Measurements from ENCODE around the gene WDFY4.

The WDFY4 gene

DNA sequence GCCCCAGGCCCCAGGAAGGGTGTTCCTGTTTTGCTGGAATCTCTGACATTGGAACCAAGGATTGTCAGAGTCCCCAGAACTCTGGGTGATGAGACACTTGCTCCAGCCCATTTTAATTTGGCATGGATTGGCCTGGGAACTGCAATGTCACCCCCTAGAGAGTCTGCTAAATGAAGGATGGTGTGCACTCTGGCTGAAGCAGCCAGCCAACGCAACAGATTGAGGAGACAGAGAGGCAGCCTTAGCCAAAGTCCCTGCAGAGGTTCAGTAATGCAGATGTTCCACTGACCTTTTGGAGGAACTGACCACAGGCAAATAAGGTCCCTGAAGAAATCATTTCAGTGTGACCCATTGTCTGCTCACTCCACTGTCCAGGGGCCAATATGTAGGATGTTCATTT, 241.6 kb downstream of the WDFY4 start:
- DNase-seq: peak; percentile 16

DNA sequence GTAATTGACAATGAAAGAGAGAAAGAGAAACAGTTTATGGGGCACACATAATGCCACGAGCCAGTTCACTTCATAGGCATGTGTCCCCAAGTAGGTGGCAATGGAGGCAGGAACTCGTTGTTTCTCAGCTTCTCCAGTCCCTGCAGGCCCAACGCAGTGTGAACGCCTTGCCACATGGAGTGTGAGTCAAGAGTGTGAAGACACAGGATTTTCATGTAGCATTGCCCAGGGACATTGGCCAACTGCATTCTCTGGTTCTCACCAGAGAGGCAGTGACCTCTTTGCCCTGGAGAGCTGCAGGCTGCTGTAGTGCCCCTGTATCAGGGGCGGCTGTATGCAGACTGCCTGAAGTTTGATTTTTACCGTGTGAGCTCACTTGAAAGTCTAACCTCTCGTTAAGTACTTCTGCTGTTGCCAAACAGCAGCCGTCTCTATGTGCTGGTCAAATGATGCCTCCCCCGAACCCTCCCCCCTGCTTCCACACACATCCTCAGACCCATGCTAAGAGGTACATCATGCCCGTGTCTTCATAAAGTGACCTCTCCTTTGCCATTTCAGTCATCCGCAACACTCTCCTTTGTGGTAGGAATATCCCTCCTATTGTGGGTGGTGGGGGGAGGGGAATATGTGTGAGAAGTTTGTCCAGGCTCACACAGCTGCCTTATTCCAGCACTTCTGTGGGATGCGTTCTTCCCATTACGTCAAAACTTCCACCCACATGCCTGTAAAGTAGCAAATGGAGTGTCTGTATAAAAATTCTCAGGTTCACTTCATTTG, 242.3 kb downstream of the WDFY4 start:
- peak; percentile 25 for DNase-seq

DNA sequence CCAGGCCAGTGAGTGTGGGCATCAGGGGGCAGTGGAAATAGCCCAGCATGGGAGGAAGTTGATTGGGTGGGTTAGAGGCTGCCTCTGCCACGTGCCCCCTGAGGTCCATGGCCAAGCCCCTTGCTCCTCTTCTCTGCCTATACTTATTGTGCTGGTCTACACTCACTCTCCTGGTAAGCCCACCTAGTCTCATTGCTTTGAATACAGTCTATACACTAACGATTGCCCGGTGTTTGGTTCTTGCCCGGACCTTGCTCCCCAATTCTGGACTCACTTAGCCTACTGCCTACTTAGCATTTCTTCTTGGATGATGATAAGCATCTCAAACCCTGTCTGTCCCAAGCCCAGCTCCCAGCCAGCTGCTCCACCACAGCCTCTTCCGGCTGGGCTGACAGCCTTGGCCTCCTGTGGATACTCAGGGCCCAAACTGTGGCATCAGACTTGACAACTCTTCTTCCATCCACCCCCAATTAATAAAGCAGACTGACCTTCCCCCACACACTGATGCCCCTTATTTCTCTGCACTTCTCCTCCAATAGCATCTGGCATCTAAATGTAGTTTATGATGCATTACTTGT, 244.8 kb downstream of the WDFY4 start:
- peak; percentile 1 for DNase-seq

DNA sequence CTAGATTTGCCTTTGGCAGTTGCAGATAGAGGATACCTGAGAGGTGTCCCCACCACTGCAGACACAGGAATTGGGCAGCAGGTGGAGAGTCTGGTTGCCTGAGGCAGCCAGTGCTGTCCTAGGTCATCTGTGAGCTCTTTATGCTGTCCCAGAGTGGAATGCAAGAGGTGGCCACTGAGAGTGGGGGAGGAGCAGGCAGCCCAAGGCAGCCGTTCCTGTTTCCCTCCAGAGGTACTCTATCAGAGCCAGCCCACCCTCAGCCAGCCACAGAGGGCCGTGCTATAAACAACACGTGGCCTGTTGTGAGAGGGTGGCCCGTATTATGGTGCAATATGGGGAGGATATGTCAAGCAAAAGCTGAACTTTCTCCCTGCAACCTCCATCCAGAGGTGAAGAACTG, 246.5 kb downstream of the WDFY4 start:
- DNase-seq: peak; percentile 6

DNA sequence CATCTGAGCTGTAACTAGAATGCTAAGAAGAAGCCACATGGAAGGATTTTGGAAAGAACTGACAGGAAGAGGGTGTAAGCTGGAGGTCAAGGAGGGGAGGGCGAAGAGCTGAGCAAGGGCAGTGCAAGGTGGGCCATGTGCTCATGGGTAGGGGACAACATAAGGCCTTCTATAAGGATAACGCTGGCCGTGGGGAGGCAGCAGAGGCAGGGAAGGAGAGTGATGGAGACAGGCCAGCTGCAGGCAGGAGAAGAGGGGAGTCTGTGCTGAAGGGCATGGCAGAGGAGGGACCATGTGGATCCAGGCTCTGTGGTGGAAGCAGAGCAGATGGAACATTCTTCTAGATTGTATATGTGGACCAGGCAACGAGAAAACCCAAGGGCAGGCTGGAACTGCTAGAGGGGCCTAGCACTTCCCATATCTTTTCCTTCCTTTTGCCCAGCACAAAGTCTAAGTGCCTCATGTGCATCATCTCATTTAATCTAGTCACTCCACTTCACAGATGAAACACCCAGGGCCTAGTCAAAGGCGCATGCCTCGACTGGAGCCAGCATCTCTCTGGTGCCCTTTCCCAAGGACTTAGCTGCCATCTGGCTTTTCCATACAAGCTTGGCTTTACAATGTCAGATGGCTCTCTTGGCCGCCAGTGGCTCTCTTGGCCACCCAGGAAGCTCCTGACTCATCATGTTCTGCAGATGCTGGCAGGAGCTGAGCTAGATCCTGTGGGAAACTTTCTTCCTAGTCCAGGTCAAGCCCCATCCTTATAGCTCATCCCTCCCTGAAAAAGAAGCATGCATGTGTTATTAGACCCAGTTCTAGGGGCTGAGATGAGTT, 248.4 kb downstream of the WDFY4 start:
- DNase-seq: peak; percentile 23

DNA sequence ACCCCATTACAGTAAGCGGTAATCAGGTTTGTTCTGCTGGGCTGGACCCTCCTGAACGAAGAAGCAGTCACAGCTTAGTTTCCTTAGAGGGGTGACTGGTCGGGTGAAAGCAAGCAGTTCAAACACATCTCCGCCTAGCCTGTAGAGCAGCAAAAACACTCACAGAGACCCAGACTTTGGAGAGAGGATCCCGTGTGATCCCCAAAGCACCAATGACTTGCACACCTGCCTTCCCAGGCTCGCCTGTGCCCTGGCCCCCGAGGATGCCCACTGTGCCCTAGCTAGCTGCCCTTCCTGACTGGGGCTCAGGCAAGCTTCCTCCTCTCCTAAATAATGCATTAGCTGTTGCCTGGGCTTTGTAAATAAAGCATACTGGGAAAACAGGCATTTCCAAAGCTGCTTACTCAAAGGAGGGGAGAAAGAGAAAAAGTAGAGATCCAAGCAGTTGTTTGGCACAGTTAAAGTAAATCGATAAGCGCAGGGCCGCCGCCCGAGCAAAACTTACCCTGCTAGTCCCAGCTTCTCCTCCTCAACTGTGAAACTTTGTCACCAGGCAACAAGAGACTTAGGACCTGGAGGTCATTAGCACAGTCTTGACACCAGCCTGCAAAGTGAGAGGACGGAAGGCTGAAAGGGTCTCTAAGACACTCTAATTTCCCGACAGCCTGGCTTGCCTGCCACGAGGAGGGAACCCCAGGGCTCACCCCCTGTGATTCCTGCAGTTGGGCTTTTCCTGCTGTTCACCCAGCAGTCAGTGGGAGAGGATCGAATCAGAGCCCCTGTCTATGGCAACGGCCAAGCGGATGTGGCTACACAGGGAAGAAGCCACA, 250.2 kb downstream of the WDFY4 start:
- DNase-seq: peak; percentile 59

DNA sequence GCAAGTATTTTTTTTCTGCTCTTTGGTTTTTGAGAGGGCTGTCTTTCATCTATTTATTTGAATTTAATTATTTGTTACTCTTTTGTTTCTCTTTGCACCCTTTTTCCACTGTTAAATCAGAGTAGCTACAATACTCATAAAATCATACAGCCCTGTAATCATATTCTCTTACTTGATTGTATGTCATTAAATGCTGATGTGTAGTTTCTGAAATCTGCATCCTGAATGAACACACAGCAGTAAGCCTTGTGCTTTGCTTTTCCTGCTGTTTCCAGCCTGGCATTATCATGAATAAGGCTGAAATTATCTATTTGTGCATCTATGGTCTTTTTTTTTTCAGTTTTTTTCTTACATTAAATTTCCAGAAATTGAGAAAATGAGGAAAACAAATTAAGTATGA, 250.9 kb downstream of the WDFY4 start:
- no peak for DNase-seq

DNA sequence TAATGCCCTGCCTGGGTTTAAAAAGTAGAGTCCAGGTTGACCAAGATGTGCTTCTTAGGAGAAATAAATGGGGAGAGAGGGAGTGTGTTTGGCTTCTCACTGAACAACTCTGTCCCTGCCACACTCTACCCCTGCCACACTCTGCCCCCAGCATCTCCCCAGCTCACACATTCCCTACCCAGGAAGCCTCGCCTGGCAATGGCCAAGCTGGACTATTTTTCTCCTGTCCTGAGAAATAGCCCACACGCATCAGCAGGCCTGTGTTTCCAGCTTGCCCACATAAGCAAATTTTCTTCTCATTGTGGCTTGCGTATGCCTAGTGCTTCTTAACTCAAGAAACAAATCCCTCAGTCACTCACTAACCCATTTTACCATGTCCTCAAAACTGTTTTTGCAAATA, 253.1 kb downstream of the WDFY4 start:
- no peak for DNase-seq

DNA sequence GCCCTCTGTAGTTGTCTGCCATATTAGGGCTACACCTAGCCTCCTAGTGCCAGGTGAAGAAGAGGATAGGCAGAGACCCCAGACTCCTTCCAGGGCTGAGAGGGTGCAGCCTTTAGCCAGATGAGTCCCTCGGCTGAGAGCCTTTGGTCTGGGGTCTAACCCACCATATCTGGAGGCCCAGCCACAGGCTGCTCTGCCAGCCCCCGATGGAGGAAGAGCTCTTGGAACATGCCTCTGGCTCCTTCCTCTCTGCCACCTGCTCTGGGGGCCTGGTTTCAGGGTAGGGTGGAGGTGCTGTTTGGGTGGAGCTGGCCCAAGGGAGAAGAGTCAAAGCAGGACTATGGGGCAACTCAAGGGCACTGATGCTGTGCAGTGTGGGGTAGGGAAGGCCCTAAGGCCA, 253.6 kb downstream of the WDFY4 start:
- no peak for DNase-seq

DNA sequence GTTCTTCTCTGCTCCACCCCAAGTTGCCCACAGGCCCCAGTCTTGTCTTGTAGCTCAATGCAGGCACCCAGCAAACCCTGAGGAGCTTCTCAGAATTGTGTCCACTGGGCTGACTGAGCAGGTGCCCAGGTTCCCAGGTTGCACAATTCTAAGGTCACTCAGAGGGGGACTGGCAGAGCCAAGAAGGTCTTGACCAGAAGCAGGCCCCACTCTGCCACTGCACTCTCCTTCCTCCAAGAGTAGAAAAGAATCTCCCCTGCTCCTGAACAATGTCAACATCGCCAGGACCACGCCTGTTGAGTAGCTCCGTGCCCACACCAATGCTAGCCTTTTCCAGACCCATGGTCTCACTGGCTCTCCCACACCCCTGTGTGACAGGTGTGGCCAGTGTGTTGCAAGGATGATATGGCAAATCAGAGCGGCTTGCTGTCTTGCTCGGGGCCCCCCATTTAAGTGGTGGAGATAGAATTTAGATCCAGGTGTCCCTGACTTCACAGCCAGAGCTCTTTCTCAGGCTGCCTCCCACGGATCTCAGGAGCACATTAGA, 254.4 kb downstream of the WDFY4 start:
- DNase-seq: no peak

DNA sequence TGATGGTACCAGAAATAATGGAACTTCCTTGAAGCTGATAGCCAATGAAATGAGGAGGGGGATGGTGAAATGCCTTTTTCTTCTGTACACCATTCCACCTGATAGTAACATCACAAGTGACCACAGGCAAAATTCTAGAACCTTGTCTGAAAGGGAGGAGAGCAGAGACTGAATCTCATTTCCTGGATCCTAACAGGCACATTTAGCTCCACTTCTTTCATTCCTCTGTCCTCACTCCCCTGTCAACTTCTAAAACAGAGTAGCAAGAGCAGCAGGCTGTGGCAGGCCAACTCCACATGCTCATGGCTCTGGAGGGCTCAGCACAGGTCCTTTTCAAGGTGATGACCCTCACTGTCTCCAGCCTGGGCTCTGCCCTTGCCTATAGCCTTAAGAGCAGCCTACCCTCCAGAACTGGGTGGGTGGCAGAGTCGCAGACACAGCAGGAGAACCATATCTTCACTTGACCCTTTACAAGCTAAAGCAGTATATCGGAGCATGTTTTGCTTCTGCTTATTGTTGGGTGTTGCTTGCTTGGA, 255.2 kb downstream of the WDFY4 start, which contains the start of gene LRRC18:
TSS of gene LRRC18 (minus strand) at position 51 of the 536 bp plus-strand sequence. CDS start 25,685 bp downstream, outside the sequence.
- DNase-seq: no peak

DNA sequence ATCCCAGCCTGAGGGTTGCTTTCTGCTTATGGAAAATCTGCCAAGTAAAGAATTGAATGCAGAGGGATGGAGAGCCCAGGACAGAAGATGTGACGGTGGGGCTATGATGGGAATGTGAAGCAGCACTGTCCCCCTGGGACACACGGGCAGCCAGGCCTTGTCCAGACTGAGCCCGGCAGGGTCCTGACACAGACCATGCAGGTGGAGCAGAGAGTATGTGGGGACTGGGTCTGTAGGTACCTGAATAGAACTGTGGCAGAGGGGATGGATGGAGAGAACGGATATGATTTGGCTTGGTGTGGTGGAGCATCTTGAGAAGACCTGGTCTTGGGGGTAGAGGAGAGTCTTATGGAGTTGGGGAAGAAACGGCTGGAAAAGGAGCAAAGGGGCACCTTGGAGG, 255.7 kb downstream of the WDFY4 start:
- DNase-seq: no peak

DNA sequence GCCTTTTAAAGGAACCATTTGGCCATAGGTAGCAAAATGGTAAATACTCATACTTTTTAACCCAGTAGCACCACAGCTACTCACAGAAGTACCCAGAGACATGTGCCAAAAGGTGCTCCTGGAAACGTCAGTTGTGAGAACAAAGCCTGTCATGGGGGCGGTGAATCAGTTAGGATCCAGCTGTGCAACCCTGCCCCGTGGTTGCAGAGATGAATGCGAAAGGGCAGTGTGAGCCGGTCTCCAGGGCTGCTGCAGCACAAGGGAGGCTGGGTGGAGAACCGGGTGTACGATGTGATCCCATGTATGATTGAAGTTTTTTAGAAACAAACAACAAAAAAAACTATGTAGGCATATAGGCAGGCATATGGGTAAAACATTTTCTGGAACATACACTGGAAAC, 256.3 kb downstream of the WDFY4 start:
- no peak for DNase-seq

DNA sequence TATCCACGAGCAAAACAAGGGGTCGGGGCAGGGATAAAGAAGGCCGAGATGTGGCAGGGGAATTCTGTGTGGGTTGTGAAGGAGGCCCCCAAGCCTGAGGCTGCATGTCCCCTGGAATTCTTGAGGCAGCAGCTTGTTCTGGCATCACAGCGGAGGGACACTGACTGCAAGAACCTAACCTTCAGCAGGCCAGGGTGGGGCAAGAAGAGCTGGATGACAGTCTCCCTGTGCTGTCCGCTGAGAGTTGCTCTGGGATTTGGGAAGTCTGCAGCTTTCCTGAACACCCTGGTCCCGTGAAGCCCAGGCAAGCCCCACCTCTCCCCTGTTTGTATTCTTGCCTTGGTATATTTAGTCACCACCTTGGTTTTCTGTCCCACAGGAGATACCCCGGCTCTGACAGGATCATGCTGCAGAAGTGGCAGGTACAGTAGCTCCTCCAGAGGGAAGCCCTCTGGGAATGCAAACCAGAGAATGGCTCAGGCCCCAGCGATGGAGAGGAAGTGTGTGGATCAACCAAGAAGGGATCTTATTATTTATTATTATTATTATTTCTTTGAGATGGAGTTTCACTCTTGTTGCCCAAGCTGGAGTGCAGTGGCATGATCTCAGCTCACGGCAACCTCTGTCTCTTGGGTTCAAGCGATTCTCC, 256.9 kb downstream of the WDFY4 start:
- DNase-seq: no peak

DNA sequence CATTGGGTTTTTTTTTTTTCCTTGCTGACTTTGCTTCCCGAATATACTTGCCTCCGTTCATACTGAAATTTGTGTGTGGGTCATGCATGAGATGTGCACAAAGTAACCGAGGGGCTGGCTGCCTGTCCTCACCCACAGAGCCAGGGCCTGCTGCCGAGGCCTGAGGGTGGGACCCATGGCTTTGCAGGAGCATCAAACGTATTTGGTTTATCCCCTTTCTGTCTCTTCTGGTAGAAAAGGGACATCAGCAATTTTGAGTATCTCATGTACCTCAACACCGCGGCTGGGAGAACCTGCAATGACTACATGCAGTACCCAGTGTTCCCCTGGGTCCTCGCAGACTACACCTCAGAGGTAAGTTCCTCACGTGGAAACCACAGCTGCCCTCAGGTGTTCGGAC, 258.4 kb downstream of the WDFY4 start:
- DNase-seq: peak; percentile 10

DNA sequence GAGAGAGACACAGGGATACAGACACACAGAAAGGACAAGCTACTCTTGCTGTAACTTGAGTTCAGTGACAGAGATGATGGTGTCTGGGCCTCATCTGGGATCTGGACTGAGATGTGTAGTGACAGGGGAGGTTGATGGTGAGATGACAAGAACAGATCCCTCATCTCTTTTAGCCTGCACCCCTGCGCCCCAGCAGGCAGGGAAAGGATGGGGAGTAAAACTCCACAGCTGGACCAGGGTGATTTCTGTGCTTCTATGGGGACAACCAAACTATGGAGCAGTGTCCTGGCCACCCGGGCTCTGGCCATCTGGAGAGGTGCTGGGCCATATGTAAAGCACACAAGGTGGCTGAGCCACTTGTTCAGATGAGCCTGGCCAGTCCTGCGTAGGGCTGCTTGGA, 259.5 kb downstream of the WDFY4 start:
- peak; percentile 13 for DNase-seq

DNA sequence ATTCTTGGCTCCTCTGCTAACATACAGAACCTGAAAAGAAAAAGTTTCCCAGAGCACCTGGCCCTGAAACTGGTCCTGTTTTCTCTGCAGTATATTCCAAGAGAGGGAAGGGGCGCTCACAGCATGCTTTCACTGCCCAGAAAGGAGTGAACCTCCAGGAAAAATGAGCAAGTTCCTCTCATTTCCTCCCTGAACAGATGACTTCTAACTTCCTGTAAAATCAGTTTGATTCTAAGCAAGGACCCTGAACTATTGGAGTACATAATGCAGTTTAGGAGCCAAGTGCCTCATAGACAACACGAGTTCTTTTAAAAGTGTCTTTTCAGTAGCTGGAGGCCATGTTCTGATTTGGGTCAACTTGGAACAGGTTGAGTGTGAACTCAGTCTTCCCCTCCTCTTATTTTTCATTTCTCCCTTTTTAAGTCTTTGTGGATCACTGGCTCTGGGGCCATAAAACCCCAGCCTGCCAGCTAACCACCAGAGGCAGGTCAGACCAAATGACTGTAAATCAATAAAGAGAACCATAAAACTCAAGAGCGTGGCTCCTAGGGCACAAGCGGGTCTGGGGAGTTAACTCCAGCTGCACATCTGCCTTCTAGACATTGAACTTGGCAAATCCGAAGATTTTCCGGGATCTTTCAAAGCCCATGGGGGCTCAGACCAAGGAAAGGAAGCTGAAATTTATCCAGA, 260.9 kb downstream of the WDFY4 start:
- no peak for DNase-seq

DNA sequence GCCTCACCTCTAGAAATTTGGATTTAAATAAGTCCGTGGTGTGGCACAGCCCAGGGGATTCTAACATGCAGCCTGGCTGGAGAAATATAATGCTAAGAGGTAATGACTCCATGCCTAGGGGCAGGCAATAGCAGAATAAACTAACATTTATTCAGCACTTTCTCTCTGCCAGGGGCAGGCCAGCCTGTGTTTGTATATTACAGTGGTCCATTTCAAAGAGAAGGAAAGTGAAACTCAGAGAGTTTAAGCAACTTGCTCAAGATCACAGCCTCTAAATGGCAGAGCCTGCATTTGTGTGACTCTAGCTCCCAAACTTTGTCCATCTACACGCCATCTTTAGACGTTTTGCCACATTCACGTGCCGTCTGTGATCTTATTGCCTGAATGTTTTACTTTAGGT, 261.7 kb downstream of the WDFY4 start:
- no peak for DNase-seq

DNA sequence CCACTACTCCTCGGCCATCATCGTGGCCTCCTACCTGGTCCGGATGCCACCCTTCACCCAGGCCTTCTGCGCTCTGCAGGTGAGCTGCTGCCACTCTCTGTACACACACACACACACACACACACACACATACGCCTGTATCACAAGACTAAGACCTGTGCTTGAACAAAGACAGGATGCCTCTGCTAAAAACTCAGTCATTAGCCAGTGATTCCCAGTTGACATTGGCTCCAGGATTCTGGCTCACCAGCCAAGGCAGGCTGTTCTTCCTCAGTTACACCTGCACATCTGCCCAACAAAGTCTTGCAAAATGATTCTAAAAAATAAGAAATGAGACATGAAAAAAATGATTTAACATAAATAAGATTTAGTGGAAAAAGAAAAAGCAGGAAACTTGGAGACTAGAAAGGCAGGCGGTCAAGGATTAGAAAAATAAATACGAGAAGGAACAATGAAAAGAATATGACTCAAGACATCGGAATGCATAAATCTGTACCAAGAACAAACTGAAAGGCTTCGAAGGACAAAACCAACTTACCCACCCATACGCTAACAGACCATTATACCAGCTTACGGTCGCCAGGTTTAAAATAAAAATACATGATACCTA, 262.3 kb downstream of the WDFY4 start:
- DNase-seq: no peak

DNA sequence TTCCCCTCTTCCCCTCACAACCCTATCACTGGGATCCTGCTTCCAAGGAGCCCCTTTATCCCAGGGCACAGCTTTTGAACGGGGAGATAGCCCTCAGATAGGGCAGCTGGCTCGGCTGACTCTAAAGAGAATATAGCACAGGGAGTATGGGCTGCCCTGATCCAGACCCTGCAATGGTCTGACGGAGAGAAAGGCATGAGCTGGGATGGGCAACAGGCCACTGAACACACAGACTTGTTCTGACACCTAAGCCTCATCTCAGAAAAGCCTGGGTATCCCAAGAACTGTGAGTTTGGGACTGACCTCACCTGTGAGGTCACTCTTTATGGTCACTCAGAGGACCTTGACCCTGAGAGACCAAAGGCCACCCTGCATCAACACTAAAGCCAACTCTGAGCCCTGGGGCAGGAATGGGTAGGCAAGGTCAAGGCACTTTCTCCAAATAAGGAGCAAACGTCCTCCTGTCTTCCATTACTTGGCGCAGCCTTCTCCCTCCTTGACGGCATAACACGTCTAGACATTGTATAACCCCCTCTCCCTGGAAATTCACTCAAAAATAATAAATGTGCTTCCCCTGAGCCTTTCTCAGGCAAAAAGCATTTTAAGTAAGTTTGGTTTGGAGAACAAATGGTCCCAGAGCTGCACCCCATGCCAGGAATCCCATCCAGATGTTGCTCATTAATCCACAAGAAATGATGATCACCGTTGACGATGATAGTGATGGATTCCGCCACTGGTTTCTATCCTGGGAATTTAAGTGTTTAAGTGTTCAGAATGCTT, 263.2 kb downstream of the WDFY4 start:
- DNase-seq: peak; percentile 68

All from femur (tissue), 1 donor.